UCSD-AML1 (cell line): ENCODE data around the gene ANKRD44.

Experiments used
- DNase-seq: peaks from one replicate; lab custom pipeline; 2025; ENCODE audit not compliant: unreplicated experiment; lab: John Stamatoyannopoulos, UW

Gene ANKRD44

GRCh38 chr2:196994764-196995163 is 315.8 kb downstream of the ANKRD44 start:
- DNase-seq, result no peak

GRCh38 chr2:196993617-196994016 is 317.0 kb downstream of the ANKRD44 start:
- no peak for DNase-seq

GRCh38 chr2:196992466-196992865 is 318.1 kb downstream of the ANKRD44 start:
- DNase-seq, result no peak

- no peak for DNase-seq
Observed at GRCh38 chr2:196990788-196991461, 319.7 kb downstream of the ANKRD44 start.

- DNase-seq, result no peak
Observed at GRCh38 chr2:196990092-196990491, 320.5 kb downstream of the ANKRD44 start.

- no peak for DNase-seq
Observed at GRCh38 chr2:196989496-196989895, 321.1 kb downstream of the ANKRD44 start.

GRCh38 chr2:196988639-196989038 is 321.9 kb downstream of the ANKRD44 start:
- DNase-seq, result no peak

- no peak for DNase-seq
Observed at GRCh38 chr2:196987649-196988364, 322.8 kb downstream of the ANKRD44 start.

GRCh38 chr2:196987298-196987648 is 323.3 kb downstream of the ANKRD44 start:
- DNase-seq, result no peak

- no peak for DNase-seq
Observed at GRCh38 chr2:196985511-196986183, 324.9 kb downstream of the ANKRD44 start.

- no peak for DNase-seq
Observed at GRCh38 chr2:196984903-196985302, 325.7 kb downstream of the ANKRD44 start.

GRCh38 chr2:196983934-196984333 is 326.6 kb downstream of the ANKRD44 start:
- DNase-seq, result no peak

GRCh38 chr2:196980473-196980872 is 330.1 kb downstream of the ANKRD44 start:
- no peak for DNase-seq

GRCh38 chr2:196980001-196980400 is 330.6 kb downstream of the ANKRD44 start:
- DNase-seq, result no peak

GRCh38 chr2:196977507-196977906 is 333.1 kb downstream of the ANKRD44 start:
- no peak for DNase-seq

- no peak for DNase-seq
Observed at GRCh38 chr2:196974970-196975369, 335.6 kb downstream of the ANKRD44 start.

- DNase-seq, result no peak
Observed at GRCh38 chr2:196971574-196972279, 338.9 kb downstream of the ANKRD44 start.

GRCh38 chr2:196970099-196970498 is 340.5 kb downstream of the ANKRD44 start:
- no peak for DNase-seq

GRCh38 chr2:196968516-196968915 is 342.1 kb downstream of the ANKRD44 start:
- no peak for DNase-seq

- DNase-seq, result no peak
Observed at GRCh38 chr2:196967775-196968174, 342.8 kb downstream of the ANKRD44 start.

GRCh38 chr2:196967116-196967515 is 343.5 kb downstream of the ANKRD44 start:
- DNase-seq, result no peak

GRCh38 chr2:196966061-196966460 is 344.5 kb downstream of the ANKRD44 start:
- DNase-seq, result no peak
